ENCODE data around the gene SHISAL1.
"Not testable (repeated sequence)": the region's sequence is repeated elsewhere in the genome, so short reads cannot be mapped to it uniquely, and the experiment has no call there.

The SHISAL1 gene

DNA sequence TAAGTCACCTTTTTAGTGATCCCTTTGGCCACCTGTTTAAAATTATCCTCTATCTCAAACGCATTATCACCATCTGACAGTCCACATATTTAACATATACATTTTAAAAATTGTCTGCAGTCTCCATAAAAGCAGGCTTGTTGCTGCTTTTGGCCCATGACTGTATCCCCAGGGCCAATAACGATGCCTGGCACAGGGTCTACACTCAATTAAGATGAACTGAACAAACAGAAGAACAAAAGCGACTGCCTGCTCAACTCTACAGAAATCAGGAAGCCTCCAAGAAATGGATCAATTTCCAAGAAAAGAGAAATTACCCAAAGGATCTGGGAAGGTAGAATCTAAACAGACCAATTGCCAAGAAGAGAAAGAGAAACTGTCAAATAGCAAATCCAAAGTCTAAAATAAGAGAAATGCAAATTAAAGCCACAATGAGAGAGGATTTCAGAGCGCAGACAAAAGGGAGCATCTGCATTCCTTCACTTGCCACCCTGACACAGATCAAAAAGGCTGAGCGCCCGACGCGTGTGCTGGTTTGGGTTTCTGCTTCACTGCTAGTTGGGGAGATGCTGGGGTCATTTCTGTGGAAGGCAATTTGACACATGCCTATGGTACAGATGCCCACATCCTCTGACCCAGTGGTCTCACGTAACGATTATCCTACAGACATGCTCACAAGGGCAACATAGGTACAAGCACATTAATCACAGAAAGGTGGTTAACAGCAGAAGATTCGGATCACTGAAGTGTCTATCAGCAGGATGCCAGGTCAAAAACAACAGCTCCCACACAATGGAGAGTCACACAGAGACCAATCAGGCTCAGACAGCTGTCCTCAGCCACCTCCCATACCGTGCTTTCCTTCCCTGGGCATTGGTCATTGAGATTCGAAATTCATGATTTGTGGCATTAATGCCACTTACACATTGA, 55.9 kb downstream of the SHISAL1 start:
- DNase-seq = no peak

DNA sequence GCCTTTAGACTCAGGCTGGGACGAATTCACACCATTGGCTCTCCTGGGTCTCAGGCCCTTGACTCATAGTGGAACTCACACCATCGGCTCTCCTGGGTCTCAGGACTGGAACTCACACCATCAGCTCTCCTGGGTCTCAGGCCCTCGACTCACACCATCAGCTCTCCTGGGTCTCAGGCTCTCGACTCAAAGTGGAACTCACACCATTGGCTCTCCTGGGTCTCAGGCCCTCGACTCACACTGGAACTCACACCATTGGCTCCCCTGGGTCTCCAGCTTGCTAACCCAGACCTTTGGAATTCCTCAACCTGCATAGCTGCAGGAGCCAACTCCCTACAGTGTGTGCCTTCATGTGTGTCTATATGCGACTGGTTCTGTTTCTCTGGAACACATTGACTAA, 56.7 kb downstream of the SHISAL1 start:
- DNase-seq = no peak

- no peak for DNase-seq
Observed at GRCh38 chr22:44254811-44255210, 57.9 kb downstream of the SHISAL1 start.

- no peak for DNase-seq
Observed at GRCh38 chr22:44249376-44250147, 63.2 kb downstream of the SHISAL1 start.

DNA sequence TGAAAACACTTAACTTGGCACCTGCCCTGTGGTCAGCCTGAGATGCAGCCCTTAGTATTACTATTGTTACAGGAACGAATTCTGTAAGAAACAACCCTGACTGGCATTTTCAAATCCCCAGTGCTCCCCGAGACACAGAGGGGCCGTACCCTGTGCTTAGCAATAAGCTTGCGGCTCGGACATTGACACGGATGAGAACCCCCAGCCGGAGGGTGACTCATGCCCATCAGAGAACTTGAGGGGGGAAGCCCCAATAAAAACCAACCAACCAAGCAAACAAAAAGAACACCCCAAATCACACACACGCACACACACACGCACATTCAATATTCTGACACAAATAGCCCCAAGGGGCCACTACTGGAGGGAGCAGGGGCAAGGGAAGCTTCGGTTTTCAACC, 63.8 kb downstream of the SHISAL1 start:
- no peak for DNase-seq

DNA sequence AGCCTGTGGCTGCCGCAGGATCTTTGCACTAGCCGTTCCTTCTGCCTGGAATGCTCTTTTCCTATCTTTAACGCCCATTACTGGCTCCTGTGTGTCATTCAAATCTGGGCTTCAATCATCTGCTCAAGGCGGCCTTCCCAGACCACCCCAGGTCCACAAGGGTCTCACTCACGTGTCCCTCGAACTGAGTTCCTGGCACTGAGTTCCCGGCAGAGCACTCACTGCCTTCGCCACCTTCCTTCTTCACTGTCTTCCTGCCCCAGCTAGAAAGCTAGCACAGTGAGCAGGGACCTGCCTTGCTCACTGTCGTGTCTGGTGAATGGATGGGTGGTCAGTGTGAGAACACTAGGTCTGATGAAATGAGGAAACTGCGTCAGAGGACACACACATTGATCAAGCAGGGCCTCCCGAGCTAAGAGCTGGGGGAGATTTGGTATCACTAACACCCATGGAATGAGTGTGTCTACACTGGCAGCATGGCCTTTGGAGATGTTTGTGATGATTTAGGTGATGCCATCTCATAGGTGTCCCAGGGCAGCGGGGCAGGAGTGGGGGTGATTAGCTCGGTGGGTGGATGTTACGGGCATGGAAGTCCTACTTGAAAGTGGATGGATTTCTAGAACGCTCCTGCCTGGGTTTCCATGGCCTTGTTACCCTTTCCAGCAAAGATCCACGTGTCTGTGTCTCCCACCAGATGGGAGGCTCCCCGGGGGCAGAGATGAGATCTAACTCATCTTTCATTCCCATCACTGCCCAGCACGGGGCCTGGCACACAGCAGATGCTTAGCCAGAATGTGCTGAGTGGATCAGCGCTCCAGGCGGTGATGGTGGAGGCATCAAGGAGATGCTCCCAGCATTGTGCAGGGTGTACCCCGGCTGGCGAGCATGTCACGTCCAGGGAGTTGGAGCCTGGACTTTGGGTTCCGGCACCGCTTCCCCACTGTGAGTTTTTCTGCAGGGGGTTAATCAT, 64.5 kb downstream of the SHISAL1 start:
- no peak for DNase-seq

DNA sequence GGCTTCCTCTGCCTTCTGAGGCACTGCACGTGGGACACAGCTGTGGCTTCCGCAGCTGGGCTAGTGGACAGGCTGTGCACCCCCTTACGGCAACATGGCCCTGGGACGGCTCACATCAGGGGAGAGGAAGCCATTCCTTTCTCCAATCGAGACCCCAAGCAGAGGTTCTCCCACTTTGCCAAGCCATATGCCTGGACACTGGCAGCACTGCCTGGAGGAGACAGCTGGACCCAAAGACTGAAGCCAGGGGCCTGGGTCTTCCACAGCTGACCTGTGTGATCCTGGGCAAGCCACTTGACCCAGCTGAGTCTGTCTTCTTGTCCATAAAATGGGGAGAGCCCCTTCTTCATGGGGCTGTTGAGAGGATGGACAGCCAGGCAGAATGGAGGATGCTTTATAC, 65.4 kb downstream of the SHISAL1 start:
- no peak for DNase-seq

DNA sequence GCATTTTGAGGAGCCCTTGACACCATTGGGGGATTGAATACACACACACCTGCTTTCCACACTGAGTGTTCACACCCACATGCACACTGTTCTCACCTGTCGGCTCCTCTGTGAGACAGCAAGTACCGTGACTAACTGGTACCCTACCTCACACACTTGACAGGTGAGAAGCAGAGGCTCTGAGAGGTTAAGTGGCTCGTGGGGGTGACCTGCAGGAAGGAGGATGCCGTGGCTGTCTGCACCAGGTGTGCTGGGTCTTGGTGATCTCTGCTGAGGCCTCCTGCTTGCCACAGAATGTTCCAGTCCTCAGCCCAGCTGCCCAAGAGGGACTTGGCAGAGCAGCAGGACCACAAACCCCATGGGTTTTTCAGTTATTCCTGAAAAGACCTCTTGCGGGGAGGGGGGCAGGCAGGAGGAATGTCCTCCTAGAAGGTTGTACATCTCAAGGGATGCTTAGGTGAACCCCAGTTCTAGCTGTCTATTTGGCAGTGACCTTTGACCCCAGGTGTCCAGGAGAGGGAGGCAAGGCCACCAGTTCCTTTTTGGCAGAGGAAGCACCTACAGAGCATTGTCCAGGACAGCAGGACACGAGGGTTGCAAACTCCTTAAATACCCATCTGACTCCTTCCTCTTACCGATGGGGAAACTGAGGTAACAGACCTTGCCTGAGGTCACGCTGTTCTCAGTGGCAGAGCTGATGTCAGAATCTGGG, 66.0 kb downstream of the SHISAL1 start:
- no peak for DNase-seq

DNA sequence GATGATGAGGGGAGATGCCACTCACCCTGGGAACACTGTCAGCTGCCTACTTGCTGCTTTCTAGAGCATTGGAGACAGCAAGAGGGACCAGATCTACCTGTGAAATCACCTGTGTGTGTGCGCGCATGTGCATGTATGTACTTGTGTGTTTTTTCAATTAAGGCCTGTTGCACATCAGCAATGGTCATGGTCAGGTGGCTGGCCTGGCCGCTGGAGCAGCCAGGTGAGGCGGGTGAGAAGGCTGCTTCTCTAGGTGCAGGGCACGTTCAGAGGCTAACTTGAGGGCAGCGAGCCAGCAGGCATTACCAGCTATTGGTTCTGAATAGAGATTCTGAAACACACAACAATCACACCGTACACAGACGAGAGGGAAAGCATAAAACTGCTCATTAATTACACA, 66.9 kb downstream of the SHISAL1 start:
- DNase-seq = no peak

DNA sequence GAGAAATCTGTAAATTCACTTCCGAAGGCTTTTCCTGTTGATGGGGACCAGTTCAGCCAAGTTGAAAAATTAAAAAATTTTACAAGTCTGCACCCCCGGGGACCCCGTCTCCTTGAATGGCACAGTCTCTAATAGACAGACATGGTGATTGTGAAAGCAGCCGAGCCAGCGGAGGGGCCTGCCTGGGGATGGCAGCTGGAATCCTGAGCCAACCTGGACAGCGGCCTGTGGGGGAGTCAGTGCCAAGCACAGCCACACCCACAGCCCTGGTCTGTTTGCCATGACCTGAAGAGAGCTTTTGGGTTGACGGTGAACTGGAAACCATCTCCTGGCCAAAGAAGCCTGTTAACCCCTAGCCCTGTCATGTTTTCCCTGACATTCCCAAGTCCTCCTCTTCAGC, 67.3 kb downstream of the SHISAL1 start:
- no peak for DNase-seq

DNA sequence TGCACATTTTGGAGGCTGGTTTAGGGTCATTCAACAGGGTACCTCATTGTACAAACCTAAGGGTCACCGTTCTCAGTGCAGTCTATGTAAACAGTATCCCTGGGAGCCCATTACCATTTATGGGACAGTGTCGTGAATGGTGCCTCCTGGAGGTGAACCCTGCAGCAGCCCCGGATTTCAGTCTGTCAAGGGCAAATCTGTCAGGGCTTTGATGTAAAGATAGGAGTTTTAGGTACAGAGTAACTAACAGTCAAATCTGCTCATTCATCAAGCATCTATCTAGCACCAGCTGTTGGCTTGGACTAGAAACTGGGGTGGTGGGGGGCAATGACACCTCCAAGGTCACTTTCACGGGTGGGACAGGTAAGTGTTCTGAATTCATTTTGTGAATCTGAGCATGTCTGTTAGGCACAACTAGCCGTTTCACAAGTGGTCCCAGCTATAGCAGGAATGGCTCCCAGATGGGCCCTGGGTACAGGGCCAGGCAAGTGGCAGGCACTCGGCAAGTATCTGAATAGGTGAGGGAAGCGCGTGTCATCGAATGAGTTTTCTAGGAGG, 68.4 kb downstream of the SHISAL1 start:
- no peak for DNase-seq

DNA sequence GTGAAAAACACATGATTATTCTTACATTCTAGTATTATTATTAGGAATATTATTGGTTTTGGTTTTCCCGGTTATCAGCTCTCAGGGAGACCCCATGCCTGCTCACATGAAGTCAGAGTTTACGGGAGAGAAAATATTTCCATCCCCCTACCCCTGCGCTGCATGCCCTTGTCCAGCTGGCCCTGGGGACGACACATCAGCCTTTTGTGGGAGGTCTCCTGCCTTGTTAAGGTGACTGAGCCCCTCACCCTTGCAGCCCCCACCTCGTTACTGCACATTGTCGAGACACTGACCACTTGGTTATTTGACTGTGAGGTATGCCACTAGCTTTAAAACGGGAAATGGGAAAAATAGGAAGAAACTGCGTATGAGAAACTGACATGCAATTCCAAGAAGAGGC, 69.0 kb downstream of the SHISAL1 start:
- DNase-seq = no peak

- DNase-seq = no peak
Observed at GRCh38 chr22:44242946-44243724, 69.6 kb downstream of the SHISAL1 start.

DNA sequence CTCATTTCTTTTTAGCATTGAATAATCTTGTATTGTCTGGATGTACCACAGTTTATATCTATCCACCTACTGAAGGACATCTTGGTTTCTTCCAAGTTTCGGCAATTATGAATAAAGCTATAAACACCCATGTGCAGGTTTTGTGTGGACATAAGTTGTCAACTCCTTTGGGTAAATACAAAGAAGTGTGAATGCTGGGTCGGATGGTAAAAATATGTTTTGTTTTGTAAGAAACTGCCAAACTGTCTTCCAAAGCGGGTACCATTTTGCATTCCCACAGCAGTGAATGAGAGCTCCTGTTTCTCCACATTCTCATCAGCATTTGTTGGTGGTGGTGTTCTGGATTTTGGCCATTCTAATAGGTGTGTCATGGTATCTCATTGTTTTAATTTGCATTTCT, 71.6 kb downstream of the SHISAL1 start:
- DNase-seq = not testable (repeated sequence)

GRCh38 chr22:44237290-44237689, 75.5 kb downstream of the SHISAL1 start:
- DNase-seq = no peak

GRCh38 chr22:44234372-44234771, 78.4 kb downstream of the SHISAL1 start:
- DNase-seq = not testable (repeated sequence)

DNA sequence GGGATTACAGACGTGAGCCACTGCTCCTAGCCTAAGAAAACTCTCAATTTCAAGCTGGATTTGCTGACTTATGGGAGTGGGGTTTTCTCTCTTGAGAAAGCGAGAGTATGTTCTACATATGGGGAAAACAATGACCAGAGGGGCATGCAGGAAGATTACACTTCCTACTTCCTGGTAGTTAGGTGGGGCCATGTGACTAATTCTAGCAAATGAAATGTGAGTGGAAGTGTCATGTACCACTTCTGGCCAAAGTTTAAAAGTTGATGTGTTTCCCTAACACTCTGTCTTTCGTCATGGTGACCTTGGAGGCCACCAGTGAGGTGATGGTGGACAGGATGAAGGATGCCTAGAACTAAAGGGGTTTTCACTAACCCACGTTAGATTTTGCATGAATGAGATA, 81.5 kb downstream of the SHISAL1 start:
- DNase-seq = no peak

DNA sequence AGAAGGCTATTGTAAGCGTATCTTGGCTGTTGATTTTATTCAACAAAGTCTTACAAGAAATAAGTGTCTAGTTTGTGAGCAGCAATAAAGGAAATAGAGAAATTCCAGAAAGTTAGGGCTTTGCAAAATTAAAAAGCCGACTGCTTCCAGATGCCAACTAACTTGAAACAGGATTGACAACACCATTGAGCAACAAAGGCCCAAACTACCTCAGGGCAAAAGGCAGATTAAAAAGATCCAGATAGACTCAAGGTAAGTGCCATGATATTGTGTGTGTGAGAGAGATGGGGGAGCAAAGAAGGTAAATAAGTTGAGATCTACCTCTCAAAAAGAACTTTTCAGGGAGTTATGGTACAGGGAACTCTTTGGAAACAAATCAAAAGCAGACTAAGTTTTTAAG, 82.9 kb downstream of the SHISAL1 start:
- DNase-seq = no peak

GRCh38 chr22:44229331-44229730, 83.4 kb downstream of the SHISAL1 start:
- DNase-seq = no peak

GRCh38 chr22:44225812-44226211, 86.9 kb downstream of the SHISAL1 start:
- DNase-seq = no peak

GRCh38 chr22:44225091-44225689, 87.6 kb downstream of the SHISAL1 start:
- no peak for DNase-seq
